Measurements from ENCODE around the gene TFF2. TPM values are rescaled to one million over a fixed set of nuclear protein-coding genes. Genes with fewer than 3 reads are reported as not detected.

TFF2 gene
- total and polyA plus RNA-seq, 2 donors = 0.41 TPM; not detected in 1

DNA sequence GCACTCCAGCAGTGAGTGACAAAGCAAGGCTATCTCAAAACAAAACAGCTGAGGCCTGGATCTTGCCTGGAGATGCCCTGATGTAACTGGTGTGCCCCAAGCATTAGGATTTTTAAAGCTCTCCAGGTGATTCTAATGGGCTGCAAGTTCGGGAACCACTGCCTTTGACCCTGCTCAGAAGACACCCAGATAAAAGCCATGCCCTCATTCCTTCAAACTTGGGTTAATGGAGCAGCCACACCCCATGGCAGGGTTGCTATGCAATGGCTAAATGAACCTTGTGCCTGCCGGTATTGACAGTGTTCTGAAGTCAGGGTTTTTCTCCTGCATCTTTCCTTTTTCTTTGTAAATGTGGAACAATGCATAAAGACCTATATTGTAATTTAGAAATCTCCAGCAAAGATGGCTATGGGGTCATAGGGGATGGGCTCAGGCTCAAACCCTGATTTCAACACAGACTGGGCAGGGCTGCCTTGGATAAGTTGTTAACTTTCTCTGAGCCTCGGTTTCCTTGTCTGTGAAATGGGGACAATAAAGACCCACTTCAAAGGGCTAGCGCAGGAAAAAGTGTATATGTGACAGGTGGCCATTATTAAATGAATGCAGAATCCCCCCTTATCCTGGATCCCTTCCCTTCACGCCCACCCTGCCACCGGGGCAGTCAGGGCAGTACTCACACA is 36.0 kb downstream of the TFF2 start:
- H3K4me1 ChIP-seq (ENCODE audit: control insufficient read depth in 2 of 2, insufficient read depth in 2 of 2, low read length in 2 of 2) = peaks cover 5 to 32% of the 10 kb centered on the region in 2 donors
- H3K9me3 ChIP-seq (ENCODE audit: control insufficient read depth in 2 of 2, insufficient read depth in 1 of 2, low read length in 1 of 2) = peaks cover 0 to 4% of the 10 kb centered on the region in 2 donors
- H3K27me3 ChIP-seq (ENCODE audit: control insufficient read depth in 2 of 2, insufficient read depth in 1 of 2, low read length in 1 of 2) = no peaks in the 10 kb centered on the region
- no peak overlapping the region for H3K4me3 ChIP-seq (ENCODE audit: low read length in 2 of 2)
- WGBS = 96% methylated on average over 6 of the region's 6 CpGs
- no peaks in the 10 kb centered on the region for H3K36me3 ChIP-seq (ENCODE audit: control insufficient read depth in 2 of 2, insufficient read depth in 2 of 2, low read length in 1 of 2)
- DNase-seq (ENCODE audit: low read depth in 6 of 9, low spot score in 9 of 9) = no peak
- H3K27ac ChIP-seq (ENCODE audit: low read depth in 1 of 2, low read length in 1 of 2) = no peak overlapping the region

DNA sequence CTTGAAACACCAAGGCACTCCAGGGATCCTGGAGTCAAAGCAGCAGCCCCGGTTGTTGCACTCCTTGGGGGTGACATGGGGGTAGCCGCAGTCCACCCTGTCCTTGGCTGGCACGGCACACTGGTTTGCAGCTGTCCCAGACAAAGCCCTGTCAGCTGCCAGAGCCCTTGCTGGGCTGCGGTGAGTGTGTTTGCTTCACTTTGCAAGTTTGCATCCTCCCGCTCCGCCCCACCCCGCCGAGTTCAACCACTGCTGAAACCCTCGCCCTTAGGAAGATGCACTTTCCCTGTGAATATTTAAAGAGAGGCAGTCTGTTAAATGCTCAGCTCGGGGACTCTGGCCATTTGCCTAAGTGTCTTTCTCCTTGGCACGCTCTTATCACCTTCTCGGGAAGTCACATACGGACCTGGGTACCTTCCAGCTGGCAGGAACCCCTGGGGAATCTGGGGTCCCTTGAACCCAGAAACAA is 37.3 kb downstream of the TFF2 start:
- peaks cover 0 to 34% of the 10 kb centered on the region in 2 donors for H3K4me1 ChIP-seq (ENCODE audit: control insufficient read depth in 2 of 2, insufficient read depth in 2 of 2, low read length in 2 of 2)
- H3K27me3 ChIP-seq (ENCODE audit: control insufficient read depth in 2 of 2, insufficient read depth in 1 of 2, low read length in 1 of 2) = no peaks in the 10 kb centered on the region
- peak in 1 of 9 donors; percentile 53 for DNase-seq (ENCODE audit: low read depth in 6 of 9, low spot score in 9 of 9)
- H3K4me3 ChIP-seq (ENCODE audit: low read length in 2 of 2) = no peak overlapping the region
- no peak overlapping the region for H3K27ac ChIP-seq (ENCODE audit: low read depth in 1 of 2, low read length in 1 of 2)
- H3K9me3 ChIP-seq (ENCODE audit: control insufficient read depth in 2 of 2, insufficient read depth in 1 of 2, low read length in 1 of 2) = peaks cover 0 to 4% of the 10 kb centered on the region in 2 donors
- 85% methylated on average over 13 of the region's 13 CpGs for WGBS
- no peaks in the 10 kb centered on the region for H3K36me3 ChIP-seq (ENCODE audit: control insufficient read depth in 2 of 2, insufficient read depth in 2 of 2, low read length in 1 of 2)

DNA sequence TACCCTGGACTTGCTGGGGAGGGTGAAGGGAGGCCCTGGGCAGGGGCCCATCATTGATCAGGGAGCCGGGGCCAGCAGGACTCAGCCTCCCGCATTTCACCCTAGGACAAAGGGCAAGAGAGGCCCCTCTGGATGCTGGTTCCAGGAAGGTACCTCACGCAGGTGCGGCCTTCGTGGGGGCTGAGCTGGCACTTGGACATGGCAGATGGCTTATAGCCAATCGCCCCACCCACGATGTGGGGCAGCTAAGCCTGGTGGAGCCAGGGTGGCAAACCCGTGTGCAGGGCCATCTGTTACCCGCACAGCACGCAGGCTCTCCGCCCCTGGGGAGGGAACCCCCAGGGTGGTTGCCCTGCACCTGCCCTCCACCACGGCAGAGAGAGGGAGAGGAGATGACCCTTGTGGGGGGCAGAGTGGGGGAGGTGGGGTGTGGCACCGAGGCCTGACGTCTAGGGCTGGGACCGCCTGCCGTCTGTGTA is 38.1 kb downstream of the TFF2 start:
- Histone ChIP-seq H3K4me1 (ENCODE audit: control insufficient read depth in 2 of 2, insufficient read depth in 2 of 2, low read length in 2 of 2) (peaks cover 0 to 43% of the 10 kb centered on the region in 2 donors), H3K9me3 (ENCODE audit: control insufficient read depth in 2 of 2, insufficient read depth in 1 of 2, low read length in 1 of 2) (peaks cover 0 to 4% of the 10 kb centered on the region in 2 donors), H3K27ac (ENCODE audit: low read depth in 1 of 2, low read length in 1 of 2) (no peak overlapping the region), H3K4me3 (ENCODE audit: low read length in 2 of 2) (no peak overlapping the region), H3K36me3 (ENCODE audit: control insufficient read depth in 2 of 2, insufficient read depth in 2 of 2, low read length in 1 of 2) (no peaks in the 10 kb centered on the region), H3K27me3 (ENCODE audit: control insufficient read depth in 2 of 2, insufficient read depth in 1 of 2, low read length in 1 of 2) (no peaks in the 10 kb centered on the region)
- DNase-seq (ENCODE audit: low read depth in 6 of 9, low spot score in 9 of 9) = no peak
- WGBS = 91% methylated on average over 16 of the region's 16 CpGs

DNA sequence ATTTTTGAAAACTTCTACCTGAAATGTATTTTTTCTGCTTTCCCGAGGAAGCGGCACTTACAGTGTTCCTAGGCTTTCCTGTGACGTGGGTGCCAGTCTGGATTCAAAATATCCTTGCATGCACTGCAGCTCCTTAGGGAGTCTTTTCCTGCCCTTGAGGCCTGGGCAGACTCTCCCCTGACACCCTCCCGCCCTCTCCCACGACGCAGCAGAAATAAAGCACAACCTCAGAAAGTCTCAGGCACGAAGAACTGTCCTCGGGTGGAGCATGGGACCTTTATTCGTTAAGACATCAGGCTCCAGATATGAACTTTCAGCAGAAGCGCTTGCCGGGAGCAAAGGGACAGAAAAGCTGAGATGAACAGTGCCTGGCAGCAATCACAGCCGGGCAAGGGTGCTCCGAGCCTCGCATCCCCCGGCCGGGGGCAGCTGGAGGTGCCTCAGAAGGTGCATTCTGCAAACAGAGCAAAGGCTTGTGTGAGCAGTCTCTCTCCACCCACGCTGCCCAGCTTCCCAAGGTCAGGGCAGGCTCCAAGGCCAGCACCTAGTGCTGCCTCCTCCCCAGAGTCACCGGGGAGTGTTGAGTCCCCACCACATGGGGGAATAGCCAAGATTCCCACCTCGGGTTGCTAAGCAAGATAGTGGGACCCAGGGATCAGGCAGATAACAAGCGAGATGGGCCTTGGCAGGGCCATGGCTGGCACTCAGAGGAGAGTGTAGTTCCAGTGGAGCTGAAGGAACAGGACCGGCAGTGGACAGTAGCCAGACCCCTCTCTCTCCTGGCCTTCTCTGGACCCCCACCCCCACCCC is 38.8 kb downstream of the TFF2 start:
- Histone ChIP-seq H3K27ac (ENCODE audit: low read depth in 1 of 2, low read length in 1 of 2) (no peak overlapping the region), H3K27me3 (ENCODE audit: control insufficient read depth in 2 of 2, insufficient read depth in 1 of 2, low read length in 1 of 2) (peaks cover 0 to 2% of the 10 kb centered on the region in 2 donors), H3K9me3 (ENCODE audit: control insufficient read depth in 2 of 2, insufficient read depth in 1 of 2, low read length in 1 of 2) (peaks cover 0 to 4% of the 10 kb centered on the region in 2 donors), H3K4me1 (ENCODE audit: control insufficient read depth in 2 of 2, insufficient read depth in 2 of 2, low read length in 2 of 2) (peaks cover 3 to 48% of the 10 kb centered on the region in 2 donors), H3K36me3 (ENCODE audit: control insufficient read depth in 2 of 2, insufficient read depth in 2 of 2, low read length in 1 of 2) (no peaks in the 10 kb centered on the region), H3K4me3 (ENCODE audit: low read length in 2 of 2) (no peak overlapping the region)
- WGBS = 96% methylated on average over 21 of the region's 21 CpGs
- DNase-seq (ENCODE audit: low read depth in 6 of 9, low spot score in 9 of 9) = no peak

DNA sequence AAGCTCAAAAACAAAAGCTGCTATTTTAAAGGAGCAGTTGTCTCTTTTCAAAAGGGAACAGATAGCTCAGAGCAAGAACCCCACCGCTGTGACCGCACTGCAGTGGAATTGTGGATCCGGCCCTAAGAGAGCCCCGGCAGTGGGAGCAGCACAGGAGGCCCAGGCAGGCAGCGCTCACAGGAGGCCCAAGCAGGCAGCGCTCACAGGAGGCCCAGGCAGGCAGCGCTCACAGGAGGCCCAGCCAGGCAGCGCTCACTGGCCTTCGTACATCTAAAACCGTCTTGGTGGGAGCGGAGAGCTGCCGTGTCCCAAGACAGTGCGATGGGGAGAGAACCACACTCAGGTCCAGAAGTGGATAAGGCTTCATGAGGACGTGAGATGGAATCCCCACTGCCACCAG is 39.6 kb downstream of the TFF2 start:
- Histone ChIP-seq H3K27me3 (ENCODE audit: control insufficient read depth in 2 of 2, insufficient read depth in 1 of 2, low read length in 1 of 2) (peaks cover 0 to 2% of the 10 kb centered on the region in 2 donors), H3K36me3 (ENCODE audit: control insufficient read depth in 2 of 2, insufficient read depth in 2 of 2, low read length in 1 of 2) (no peaks in the 10 kb centered on the region), H3K9me3 (ENCODE audit: control insufficient read depth in 2 of 2, insufficient read depth in 1 of 2, low read length in 1 of 2) (no peaks in the 10 kb centered on the region), H3K4me3 (ENCODE audit: low read length in 2 of 2) (no peak overlapping the region), H3K4me1 (ENCODE audit: control insufficient read depth in 2 of 2, insufficient read depth in 2 of 2, low read length in 2 of 2) (peaks cover 9 to 57% of the 10 kb centered on the region in 2 donors), H3K27ac (ENCODE audit: low read depth in 1 of 2, low read length in 1 of 2) (no peak overlapping the region)
- DNase-seq (ENCODE audit: low read depth in 6 of 9, low spot score in 9 of 9) = no peak
- WGBS = 94% methylated on average over 14 of the region's 14 CpGs

DNA sequence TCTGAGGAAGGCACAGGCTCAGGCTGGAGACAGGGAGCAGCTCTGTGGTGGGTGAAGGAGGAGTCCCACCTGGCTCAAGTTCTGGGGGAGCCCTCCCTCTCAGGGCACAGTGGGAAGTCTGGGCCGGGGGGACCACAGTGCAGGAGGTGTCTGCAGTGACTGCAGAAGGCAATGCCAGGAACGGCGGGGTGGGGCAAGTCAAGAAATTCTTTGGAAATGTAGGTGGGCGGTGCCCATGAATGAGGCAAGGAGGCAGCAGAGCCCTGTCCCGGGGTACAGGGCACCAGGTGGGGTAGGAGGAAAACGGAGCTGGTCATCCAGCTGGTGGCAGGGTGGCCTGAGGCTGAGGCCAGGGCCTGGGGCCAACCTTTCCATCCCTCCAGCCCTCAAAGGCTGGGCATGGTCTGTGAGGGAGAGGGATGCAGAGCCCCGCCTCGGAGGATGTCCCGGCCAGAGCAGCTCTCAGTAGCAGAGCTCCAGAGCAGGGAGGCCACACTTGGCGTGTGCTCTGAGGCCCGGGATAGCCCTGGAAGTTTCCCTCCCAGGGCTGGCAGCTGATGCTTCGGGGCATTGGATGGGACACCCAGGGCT is 40.3 kb downstream of the TFF2 start:
- WGBS = 92% methylated on average over 12 of the region's 12 CpGs
- no peak for DNase-seq (ENCODE audit: low read depth in 6 of 9, low spot score in 9 of 9)
- no peak overlapping the region for H3K4me3 ChIP-seq (ENCODE audit: low read length in 2 of 2)
- no peak overlapping the region for H3K27ac ChIP-seq (ENCODE audit: low read depth in 1 of 2, low read length in 1 of 2)
- peaks cover 0 to 2% of the 10 kb centered on the region in 2 donors for H3K27me3 ChIP-seq (ENCODE audit: control insufficient read depth in 2 of 2, insufficient read depth in 1 of 2, low read length in 1 of 2)
- no peaks in the 10 kb centered on the region for H3K9me3 ChIP-seq (ENCODE audit: control insufficient read depth in 2 of 2, insufficient read depth in 1 of 2, low read length in 1 of 2)
- H3K4me1 ChIP-seq (ENCODE audit: control insufficient read depth in 2 of 2, insufficient read depth in 2 of 2, low read length in 2 of 2) = peaks cover 9 to 57% of the 10 kb centered on the region in 2 donors
- H3K36me3 ChIP-seq (ENCODE audit: control insufficient read depth in 2 of 2, insufficient read depth in 2 of 2, low read length in 1 of 2) = no peaks in the 10 kb centered on the region

DNA sequence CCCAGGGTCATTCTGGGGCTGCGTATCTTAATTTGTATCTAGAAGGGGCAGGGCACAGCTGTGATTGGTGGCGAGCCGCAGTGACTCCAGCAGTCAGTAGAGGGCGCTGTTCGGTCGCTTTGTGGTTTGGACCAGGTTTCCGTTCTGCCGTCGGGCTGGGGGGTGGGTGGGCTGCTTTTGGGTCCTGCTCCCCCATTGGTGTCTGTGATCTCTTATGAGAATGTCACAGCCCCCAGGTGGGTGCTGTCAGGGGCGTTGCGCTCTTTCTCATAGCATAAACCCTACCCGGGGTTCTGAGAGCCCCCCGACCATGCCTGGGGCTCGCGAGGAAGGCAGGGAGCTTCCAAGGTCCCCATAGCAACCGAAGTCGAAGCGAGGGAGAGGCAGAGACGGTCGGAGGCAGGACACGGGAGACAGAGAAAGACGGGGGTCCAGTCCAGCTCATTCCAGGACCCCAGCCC is 41.0 kb downstream of the TFF2 start:
- no peak overlapping the region for H3K27ac ChIP-seq (ENCODE audit: low read depth in 1 of 2, low read length in 1 of 2)
- WGBS = 3% methylated on average over 22 of the region's 22 CpGs
- DNase-seq (ENCODE audit: low read depth in 6 of 9, low spot score in 9 of 9) = peak; percentile 50 to 87 (median 76)
- no peaks in the 10 kb centered on the region for H3K9me3 ChIP-seq (ENCODE audit: control insufficient read depth in 2 of 2, insufficient read depth in 1 of 2, low read length in 1 of 2)
- peaks cover 0 to 2% of the 10 kb centered on the region in 2 donors for H3K27me3 ChIP-seq (ENCODE audit: control insufficient read depth in 2 of 2, insufficient read depth in 1 of 2, low read length in 1 of 2)
- H3K36me3 ChIP-seq (ENCODE audit: control insufficient read depth in 2 of 2, insufficient read depth in 2 of 2, low read length in 1 of 2) = no peaks in the 10 kb centered on the region
- H3K4me3 ChIP-seq (ENCODE audit: low read length in 2 of 2) = no peak overlapping the region
- peaks cover 9 to 54% of the 10 kb centered on the region in 2 donors for H3K4me1 ChIP-seq (ENCODE audit: control insufficient read depth in 2 of 2, insufficient read depth in 2 of 2, low read length in 2 of 2)

DNA sequence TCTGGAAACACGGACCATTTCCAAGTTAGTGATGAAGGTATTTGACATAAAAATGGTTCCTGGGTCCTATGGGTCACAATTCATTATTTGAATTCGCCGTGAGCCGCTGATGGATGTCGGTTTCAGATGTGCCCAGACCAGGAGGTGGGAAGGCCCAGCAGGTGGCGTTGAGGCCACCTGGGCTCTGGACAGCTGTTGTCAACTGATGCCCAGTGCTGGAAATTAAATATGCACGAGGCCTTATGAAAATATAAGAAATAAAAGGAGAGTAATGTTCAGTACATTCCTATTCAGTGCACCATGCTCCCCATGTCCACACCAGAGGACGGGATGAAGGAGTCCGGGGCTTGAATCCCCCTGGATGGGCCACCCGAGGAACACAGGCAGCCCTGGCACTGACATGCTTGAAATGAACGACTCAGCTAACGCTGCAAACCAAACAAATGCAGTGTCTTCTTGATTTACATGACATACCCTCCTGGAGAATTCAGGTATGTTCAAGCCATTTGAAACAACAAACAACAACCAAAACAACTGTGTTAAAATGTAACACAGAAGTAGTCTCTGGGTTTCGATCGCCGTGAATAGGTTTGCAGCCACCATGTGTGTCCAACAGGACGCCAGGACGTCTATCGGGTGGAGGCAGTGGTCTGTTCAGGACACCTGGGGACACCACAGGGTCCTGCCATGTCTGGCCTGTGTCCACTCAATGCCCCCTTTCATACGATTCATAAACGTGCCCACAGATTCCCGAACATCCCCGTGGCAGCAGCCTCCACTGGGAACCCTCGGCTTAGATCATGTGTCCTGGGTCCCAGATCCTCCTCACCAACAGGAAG is 41.7 kb downstream of the TFF2 start:
- Histone ChIP-seq H3K27ac (ENCODE audit: low read depth in 1 of 2, low read length in 1 of 2) (no peak overlapping the region), H3K4me1 (ENCODE audit: control insufficient read depth in 2 of 2, insufficient read depth in 2 of 2, low read length in 2 of 2) (peaks cover 9 to 54% of the 10 kb centered on the region in 2 donors), H3K9me3 (ENCODE audit: control insufficient read depth in 2 of 2, insufficient read depth in 1 of 2, low read length in 1 of 2) (no peaks in the 10 kb centered on the region), H3K27me3 (ENCODE audit: control insufficient read depth in 2 of 2, insufficient read depth in 1 of 2, low read length in 1 of 2) (peaks cover 0 to 2% of the 10 kb centered on the region in 2 donors), H3K4me3 (ENCODE audit: low read length in 2 of 2) (no peak overlapping the region), H3K36me3 (ENCODE audit: control insufficient read depth in 2 of 2, insufficient read depth in 2 of 2, low read length in 1 of 2) (no peaks in the 10 kb centered on the region)
- 69% methylated on average over 23 of the region's 23 CpGs for WGBS
- DNase-seq (ENCODE audit: low read depth in 6 of 9, low spot score in 9 of 9) = no peak

Data from thymus (tissue), 11 donors.